HS-5 (cell line): Measurements from ENCODE around the gene HSD17B3.
"Not testable (repeated sequence)": the region's sequence is repeated elsewhere in the genome, so short reads cannot be mapped to it uniquely, and the experiment has no call there.

ENCODE experiments used
- DNase-seq: peaks from one replicate; pipeline ENCODE4 v3.0.0-alpha.2; 2012; ENCODE audit warnings: low read depth

HSD17B3 gene

GRCh38 chr9:96236337-96236736 is 65.6 kb downstream of the HSD17B3 start:
- DNase-seq = not testable (repeated sequence)

DNA sequence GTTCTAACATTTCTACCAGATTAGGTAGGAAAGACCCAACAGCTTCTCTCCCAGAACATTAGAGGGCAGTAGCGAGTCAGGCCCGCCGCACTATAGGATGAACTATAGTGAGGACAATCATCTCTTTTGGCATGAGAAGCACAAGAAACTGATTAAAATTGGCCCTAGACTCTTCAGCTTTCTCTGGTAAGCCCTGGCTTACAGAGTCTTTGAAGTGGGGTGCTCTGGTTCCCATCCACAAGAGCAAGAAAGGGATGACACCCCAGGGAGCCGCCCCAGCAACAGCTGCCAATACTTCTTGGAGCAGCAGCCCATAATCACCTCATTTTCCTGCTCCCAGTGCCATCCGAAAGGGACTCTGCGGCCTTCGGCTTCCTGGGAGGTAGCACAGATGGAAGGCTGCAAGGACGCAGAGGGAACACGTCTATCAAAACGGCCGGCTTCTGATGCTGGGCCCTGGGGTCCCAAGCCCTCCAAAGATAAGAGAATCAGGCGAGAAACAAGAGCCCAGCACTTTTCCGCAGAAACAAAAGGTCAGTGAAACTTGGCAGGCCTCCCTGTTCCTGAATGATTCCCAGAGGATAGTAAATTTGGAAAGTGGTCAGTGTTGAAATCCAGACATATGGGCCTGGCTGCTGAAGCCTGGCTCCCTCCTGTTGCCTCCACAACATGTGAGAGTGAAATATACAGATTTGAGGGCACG is 69.3 kb downstream of the HSD17B3 start:
- DNase-seq = no peak

DNA sequence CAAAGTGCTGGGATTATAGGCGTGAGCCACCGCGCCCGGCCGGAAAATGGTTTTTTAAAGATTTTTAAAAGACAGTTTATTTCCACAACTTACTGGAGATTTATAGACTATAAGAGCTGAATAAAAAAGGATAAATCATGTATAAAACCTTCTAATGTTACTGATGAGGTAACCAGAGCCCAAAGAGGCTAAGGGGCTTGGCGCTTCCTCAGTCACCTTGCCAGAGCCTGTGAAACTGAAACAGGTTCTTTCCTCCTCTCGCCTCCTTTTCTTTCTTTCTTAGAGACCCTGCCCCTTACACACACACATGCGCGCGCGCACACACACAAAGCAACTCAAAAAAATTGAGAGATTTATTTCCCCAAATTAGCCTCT is 69.8 kb downstream of the HSD17B3 start:
- no peak for DNase-seq

DNA sequence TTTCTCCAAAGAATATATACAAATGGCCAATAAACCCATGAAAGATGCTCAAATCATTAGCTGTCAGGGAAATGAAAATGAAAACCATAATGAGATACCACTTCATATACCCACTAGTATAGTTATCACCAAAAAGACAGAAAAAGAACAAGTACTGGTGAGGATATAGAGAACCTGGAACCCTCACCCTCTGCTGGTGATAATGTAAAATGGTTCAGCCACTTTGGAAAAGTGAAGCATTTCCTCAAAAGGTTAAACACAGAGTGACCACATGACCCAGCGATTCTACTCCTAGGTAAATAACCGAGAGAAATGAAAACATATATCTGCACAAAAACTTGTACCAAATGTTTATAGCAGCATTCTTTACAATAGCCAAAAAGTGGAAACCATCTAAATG is 72.0 kb downstream of the HSD17B3 start:
- no peak for DNase-seq

DNA sequence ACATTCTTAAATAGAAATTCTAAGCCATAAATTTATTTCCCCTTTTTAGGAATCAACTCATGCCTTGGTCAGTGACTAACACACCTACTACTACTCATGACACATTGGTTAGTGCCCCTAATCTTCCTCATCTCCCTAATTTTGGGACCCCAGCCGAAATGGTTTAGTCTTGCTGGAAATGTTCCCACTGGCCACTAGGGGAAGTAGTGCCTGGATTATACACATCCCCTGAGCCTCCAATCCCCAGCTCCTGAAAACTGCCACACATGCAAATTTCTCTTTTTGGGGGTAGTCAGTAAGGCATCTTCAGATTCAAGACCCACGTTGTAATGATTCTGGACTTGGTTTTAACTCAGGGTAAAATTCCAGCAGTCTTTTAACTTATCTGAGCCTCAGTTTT is 79.8 kb downstream of the HSD17B3 start:
- DNase-seq = no peak

DNA sequence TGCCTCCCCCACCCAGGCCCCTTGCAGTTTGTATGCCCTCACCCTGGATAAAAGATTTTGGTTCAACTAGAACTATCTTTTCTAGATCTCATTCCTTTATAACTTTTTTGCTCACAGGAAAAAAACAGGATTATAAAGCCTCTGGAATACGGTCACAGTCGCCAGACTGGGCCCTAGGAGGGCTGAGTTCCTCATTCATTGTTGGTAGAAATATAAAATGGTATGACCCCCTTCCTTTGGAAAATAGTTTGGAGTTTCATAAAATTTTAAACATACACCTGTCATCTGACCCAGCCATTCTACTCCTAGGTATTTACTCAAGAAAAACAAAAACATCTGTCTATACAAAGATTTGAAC is 82.1 kb downstream of the HSD17B3 start:
- no peak for DNase-seq

DNA sequence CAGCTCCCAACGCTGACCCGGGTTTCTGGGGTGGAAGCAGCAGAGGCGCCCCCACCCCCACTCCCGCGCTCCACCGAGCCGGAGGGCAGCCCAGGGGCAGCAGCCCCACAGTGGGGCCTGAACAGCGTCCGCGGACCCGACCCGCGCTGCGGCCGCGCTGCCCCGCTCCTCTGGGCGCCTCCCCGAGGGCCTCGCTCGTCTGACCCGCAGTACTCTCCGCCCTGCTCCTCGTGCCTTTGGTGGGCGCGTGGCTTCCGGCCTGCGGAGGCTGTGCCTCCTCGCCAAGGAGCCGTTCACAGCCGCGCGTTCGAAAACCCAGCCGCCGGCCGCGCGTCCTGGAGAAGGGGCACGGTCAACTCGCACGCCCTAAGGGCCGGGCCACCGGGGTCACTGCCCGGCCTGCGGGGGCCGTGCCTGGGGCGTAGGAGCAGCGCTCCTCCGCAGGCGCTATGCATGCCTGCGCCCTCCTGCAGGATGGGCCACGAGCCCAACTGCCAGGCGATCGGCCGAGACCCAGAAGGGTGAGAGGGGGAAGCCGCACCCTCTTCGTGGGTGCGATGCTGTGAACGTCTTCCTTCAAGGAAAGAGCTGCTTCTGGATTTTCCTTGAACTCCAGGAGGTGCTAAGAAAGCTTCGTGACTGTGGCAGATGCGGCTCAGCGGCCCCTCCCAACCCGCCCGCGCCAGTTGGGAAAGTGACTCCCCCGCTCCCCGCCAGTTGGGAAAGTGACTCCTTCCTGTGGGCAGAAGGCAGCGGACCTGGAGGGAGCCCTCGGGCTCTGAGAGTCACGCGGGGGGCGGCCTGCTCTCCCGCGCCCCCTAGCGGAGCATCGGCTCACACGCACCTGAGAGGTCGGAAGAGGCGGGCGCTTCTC is 82.7 kb downstream of the HSD17B3 start:
- DNase-seq = no peak

GRCh38 chr9:96217754-96218693 is 84.0 kb downstream of the HSD17B3 start:
- no peak for DNase-seq

- no peak for DNase-seq
Measured at GRCh38 chr9:96217294-96217707, 84.7 kb downstream of the HSD17B3 start.

DNA sequence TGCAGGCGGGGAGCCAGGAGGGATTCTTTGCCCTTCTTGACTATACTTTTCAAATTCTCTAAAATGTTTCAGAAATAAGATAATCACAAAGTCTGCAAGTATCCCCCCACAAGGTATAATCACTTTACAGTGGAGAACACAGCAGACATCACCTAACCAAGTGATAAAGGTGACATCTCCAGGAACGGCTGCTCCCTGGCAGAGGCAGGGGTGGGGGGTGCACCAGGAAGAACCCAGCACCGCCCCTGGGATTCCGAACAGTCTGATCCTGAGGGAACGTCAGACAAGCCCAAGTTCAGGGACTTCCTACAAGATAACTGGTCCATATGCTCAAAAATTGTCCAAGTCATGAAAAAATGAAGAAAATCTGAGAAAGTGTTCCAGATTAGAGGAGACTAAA is 85.4 kb downstream of the HSD17B3 start:
- no peak for DNase-seq

GRCh38 chr9:96215841-96216240 is 86.1 kb downstream of the HSD17B3 start:
- DNase-seq = no peak

GRCh38 chr9:96214635-96215034 is 87.3 kb downstream of the HSD17B3 start:
- no peak for DNase-seq

DNA sequence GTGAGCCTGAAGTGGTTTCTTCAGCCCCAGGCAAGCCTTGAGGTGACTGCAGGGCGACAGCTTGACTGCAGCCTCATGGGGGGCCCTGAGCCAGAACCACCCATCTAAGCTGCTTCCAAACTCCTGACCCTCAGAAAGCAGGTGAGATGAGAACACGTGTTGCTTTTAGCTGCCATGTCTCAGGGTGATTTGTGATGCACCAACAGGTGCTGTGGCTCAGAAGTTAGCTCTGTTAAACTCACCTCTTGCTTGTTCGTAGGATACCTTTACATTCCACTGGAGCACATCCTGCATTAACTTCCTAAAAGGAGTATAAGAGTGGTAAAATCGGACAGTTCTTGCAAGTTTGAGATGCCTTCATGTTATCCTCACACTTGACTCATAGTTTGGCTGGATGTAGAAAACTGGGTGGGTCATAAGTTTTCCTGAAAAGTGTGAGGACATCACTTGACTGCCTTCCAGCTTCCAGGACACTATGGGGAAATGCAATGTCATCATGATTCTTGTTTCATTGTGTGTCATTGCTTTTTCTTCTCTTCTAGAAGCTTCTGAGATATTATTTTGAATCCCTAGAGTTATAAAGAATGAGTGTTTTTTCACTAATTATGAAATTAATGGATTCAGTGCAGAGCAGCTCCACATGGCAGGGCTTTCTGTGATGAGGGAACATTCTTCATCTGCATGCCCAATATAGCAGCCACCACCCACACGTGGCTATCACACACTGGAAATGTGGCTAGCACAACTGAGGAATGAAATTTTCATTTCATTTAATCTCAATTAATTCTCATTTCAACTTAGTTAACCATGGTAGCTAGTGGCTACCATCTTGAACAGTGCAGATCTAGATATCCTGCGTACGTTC is 92.3 kb downstream of the HSD17B3 start:
- peak; percentile 76 for DNase-seq

GRCh38 chr9:96206156-96206751 is 95.7 kb downstream of the HSD17B3 start:
- DNase-seq = no peak

DNA sequence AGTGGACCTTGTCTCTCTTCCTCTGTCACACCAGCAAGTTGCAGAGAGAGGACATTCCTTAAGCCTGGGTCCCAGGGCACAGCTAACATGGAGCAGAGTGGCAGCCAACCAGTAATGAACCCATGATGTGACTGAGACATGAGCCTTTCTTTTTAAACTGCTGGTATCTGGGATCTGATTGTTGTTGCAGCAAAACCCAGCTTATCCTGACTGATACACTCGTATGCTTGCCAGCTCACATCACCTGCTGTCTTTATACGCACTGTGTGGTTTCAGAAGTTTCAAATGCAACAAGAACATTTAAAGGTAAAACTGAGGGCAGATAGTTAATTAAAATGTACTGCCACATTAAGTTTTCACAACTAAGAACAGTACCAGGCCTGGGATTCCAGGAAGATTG is 97.1 kb downstream of the HSD17B3 start:
- no peak for DNase-seq

- no peak for DNase-seq
Measured at GRCh38 chr9:96203867-96204501, 98.0 kb downstream of the HSD17B3 start.

GRCh38 chr9:96202971-96203780 is 98.8 kb downstream of the HSD17B3 start:
- no peak for DNase-seq

DNA sequence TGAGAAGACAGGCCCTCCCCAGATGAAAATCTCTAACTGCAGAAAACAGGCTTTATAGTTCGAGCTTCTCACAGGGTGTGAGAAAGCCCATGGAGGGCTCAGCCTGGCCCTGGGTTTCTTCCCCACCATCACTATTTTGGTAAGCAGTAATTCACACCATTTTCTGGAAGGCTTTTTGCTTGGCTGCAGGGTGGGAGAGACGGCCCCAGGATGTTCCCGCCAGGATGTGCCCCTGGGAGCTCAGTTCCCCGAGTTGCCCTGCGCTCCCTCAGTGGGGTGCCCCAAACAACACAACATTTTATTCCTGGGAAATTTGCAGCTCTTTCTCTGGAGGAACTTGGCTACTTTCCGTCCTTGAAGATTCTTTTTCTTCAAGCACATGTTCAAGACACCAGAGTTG is 100.8 kb downstream of the HSD17B3 start:
- DNase-seq = no peak

DNA sequence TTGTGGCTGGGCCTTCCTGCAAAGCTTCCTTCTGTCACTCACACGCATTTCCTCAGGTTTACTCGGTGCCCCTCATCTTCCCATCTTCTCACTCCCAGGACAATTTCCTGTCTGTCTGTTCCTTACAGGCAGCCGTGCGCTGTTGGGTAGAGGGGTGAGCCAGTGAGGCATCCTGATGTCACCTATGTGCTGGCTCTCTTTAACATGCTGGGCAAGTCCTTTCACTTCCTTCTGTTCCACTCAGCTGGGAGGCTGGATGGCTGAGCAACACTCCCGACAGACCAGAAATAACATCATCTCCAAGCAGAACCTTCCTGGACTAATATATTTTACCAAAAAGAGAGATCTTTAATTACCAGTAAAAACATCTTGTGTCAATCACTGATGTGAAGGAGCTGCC is 103.0 kb downstream of the HSD17B3 start:
- no peak for DNase-seq

DNA sequence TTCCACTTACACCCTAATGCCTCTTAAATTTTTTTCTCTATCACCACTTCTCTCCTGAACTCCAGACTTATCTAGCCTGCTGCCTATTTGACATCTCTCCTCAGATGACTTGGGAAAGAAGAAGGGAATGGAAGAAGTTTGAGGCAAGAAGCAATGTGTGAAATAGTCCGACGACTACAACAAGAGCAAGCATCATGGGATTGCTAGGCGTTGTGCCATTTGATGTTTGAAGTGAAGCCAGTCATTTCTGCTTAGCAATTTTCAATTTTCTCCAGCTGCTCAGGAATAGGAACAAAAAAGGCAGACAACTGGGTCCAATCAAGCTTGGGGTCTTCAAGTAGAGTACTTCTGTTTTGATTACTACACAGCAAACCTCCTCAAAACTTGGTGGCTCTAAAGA is 106.4 kb downstream of the HSD17B3 start:
- no peak for DNase-seq
